ENCODE measurements around the gene CLP1.

CLP1 gene

GRCh38 chr11:57639321-57640067 lies 18.1 kb upstream of the CLP1 start:
- peak overlapping the region; percentile 62 for H3K18ac ChIP-seq (ENCODE audit: low read length)
- WGBS, 2 donors (ENCODE audit: extremely low coverage in 2 of 2, insufficient read length in 2 of 2, insufficient replicate concordance in 1 of 2): no CpG with 5 or more reads among the region's 15 CpGs
- peaks cover 2% of the 10 kb centered on the region for H3K79me1 ChIP-seq (ENCODE audit: low read depth, low read length)

GRCh38 chr11:57640068-57640800 lies 17.3 kb upstream of the CLP1 start:
- no peak for DNase-seq (ENCODE audit: low spot score)
- no CpG with 5 or more reads among the region's 9 CpGs for WGBS, 2 donors (ENCODE audit: extremely low coverage in 2 of 2, insufficient read length in 2 of 2, insufficient replicate concordance in 1 of 2)
- H3K4me1 ChIP-seq (ENCODE audit: control insufficient read depth in 2 of 2, insufficient read depth in 1 of 2, low read depth in 1 of 2, low read length in 2 of 2): peaks cover 25 to 40% of the 10 kb centered on the region in 2 donors

More at GRCh38 chr11:57639321-57640067, 18.1 kb upstream of the CLP1 start:
- no peak overlapping the region for H2BK12ac ChIP-seq (ENCODE audit: low read length)
- peaks cover 22 to 36% of the 10 kb centered on the region in 2 donors for H3K4me1 ChIP-seq (ENCODE audit: control insufficient read depth in 2 of 2, insufficient read depth in 1 of 2, low read depth in 1 of 2, low read length in 2 of 2)
- no peak overlapping the region for H3K23ac ChIP-seq (ENCODE audit: low read depth, low read length, poor library complexity)
- H4K8ac ChIP-seq (ENCODE audit: low read depth, low read length): no peak overlapping the region
- H3K36me3 ChIP-seq (replicated peaks in 1 of 2; ENCODE audit: control insufficient read depth in 2 of 2, insufficient read depth in 2 of 2, low read length in 2 of 2): peaks cover 16 to 45% of the 10 kb centered on the region in 2 donors
- H3K9ac ChIP-seq (ENCODE audit: low read depth, low read length, poor library complexity): peak overlapping the region; percentile 71
- no peak overlapping the region for H2AFZ ChIP-seq (ENCODE audit: low read length)
- no peak overlapping the region for H3K14ac ChIP-seq (ENCODE audit: low read length)
- no peak overlapping the region for H2BK15ac ChIP-seq (ENCODE audit: low read length)
- peak overlapping the region; percentile 85 for H3K4me2 ChIP-seq (ENCODE audit: insufficient read depth, low read length, poor library complexity, severe bottlenecking)
- no peak overlapping the region for H4K91ac ChIP-seq (ENCODE audit: low read depth, low read length, poor library complexity)
- peak overlapping the region; percentile 99 for H3K27ac ChIP-seq (replicated peaks; ENCODE audit: low read length)
- peak; percentile 98 for DNase-seq (ENCODE audit: low spot score)
- no peak overlapping the region for H2BK120ac ChIP-seq (ENCODE audit: low read depth, low read length)
- H3K4ac ChIP-seq (ENCODE audit: low read length): no peak overlapping the region
- no peaks in the 10 kb centered on the region for H3K27me3 ChIP-seq (ENCODE audit: control insufficient read depth in 3 of 3, insufficient read depth in 3 of 3, low read depth in 1 of 3, low read length in 3 of 3)
- peak overlapping the region; percentile 3 for H2AK5ac ChIP-seq (ENCODE audit: low read depth, low read length)
- peak overlapping the region; percentile 88 to 99 for H3K4me3 ChIP-seq (ENCODE audit: low read length in 2 of 2)
- peak overlapping the region; percentile 95 for H2BK5ac ChIP-seq (ENCODE audit: low read length)
- no peaks in the 10 kb centered on the region for H3K9me3 ChIP-seq (replicated peaks in 1 of 2; ENCODE audit: control insufficient read depth in 2 of 2, insufficient read depth in 1 of 2, low read depth in 1 of 2, low read length in 2 of 2)

GRCh38 chr11:57641011-57641807 lies 16.4 kb upstream of the CLP1 start:
- Histone ChIP-seq H3K27me3 (ENCODE audit: control insufficient read depth in 3 of 3, insufficient read depth in 3 of 3, low read depth in 1 of 3, low read length in 3 of 3) (no peaks in the 10 kb centered on the region), H3K23ac (ENCODE audit: low read depth, low read length, poor library complexity) (no peak overlapping the region), H3K9ac (ENCODE audit: low read depth, low read length, poor library complexity) (peak overlapping the region; percentile 81), H2AFZ (ENCODE audit: low read length) (no peak overlapping the region), H3K18ac (ENCODE audit: low read length) (peak overlapping the region; percentile 54), H3K4ac (ENCODE audit: low read length) (no peak overlapping the region), H2AK5ac (ENCODE audit: low read depth, low read length) (no peak overlapping the region), H4K8ac (ENCODE audit: low read depth, low read length) (no peak overlapping the region), H3K27ac (replicated peaks; ENCODE audit: low read length) (peak overlapping the region; percentile 99), H3K4me2 (ENCODE audit: insufficient read depth, low read length, poor library complexity, severe bottlenecking) (peak overlapping the region; percentile 85), H3K4me1 (ENCODE audit: control insufficient read depth in 2 of 2, insufficient read depth in 1 of 2, low read depth in 1 of 2, low read length in 2 of 2) (peaks cover 29 to 50% of the 10 kb centered on the region in 2 donors), H4K91ac (ENCODE audit: low read depth, low read length, poor library complexity) (no peak overlapping the region), H3K4me3 (ENCODE audit: low read length in 2 of 2) (peak overlapping the region; percentile 86 to 99), H2BK120ac (ENCODE audit: low read depth, low read length) (no peak overlapping the region), H3K9me3 (replicated peaks in 1 of 2; ENCODE audit: control insufficient read depth in 2 of 2, insufficient read depth in 1 of 2, low read depth in 1 of 2, low read length in 2 of 2) (no peaks in the 10 kb centered on the region), H3K14ac (ENCODE audit: low read length) (no peak overlapping the region), H2BK15ac (ENCODE audit: low read length) (no peak overlapping the region), H3K36me3 (replicated peaks in 1 of 2; ENCODE audit: control insufficient read depth in 2 of 2, insufficient read depth in 2 of 2, low read length in 2 of 2) (peaks cover 16 to 62% of the 10 kb centered on the region in 2 donors), H2BK12ac (ENCODE audit: low read length) (no peak overlapping the region), H2BK5ac (ENCODE audit: low read length) (no peak overlapping the region), H3K79me1 (ENCODE audit: low read depth, low read length) (peaks cover 2% of the 10 kb centered on the region)
- no peak for DNase-seq (ENCODE audit: low spot score)
- WGBS, 2 donors (ENCODE audit: extremely low coverage in 2 of 2, insufficient read length in 2 of 2, insufficient replicate concordance in 1 of 2): no CpG with 5 or more reads among the region's 7 CpGs

More at GRCh38 chr11:57640068-57640800, 17.3 kb upstream of the CLP1 start:
- H3K14ac ChIP-seq (ENCODE audit: low read length): no peak overlapping the region
- no peak overlapping the region for H2AFZ ChIP-seq (ENCODE audit: low read length)
- peak overlapping the region; percentile 95 for H2BK5ac ChIP-seq (ENCODE audit: low read length)
- H4K91ac ChIP-seq (ENCODE audit: low read depth, low read length, poor library complexity): no peak overlapping the region
- H3K36me3 ChIP-seq (replicated peaks in 1 of 2; ENCODE audit: control insufficient read depth in 2 of 2, insufficient read depth in 2 of 2, low read length in 2 of 2): peaks cover 16 to 52% of the 10 kb centered on the region in 2 donors
- peak overlapping the region; percentile 86 to 99 for H3K4me3 ChIP-seq (ENCODE audit: low read length in 2 of 2)
- H3K27ac ChIP-seq (replicated peaks; ENCODE audit: low read length): peak overlapping the region; percentile 99
- H3K27me3 ChIP-seq (ENCODE audit: control insufficient read depth in 3 of 3, insufficient read depth in 3 of 3, low read depth in 1 of 3, low read length in 3 of 3): no peaks in the 10 kb centered on the region
- H2BK15ac ChIP-seq (ENCODE audit: low read length): peak overlapping the region; percentile 12
- no peak overlapping the region for H2BK12ac ChIP-seq (ENCODE audit: low read length)
- H3K4ac ChIP-seq (ENCODE audit: low read length): no peak overlapping the region
- H2AK5ac ChIP-seq (ENCODE audit: low read depth, low read length): peak overlapping the region; percentile 12
- no peak overlapping the region for H4K8ac ChIP-seq (ENCODE audit: low read depth, low read length)
- H3K9ac ChIP-seq (ENCODE audit: low read depth, low read length, poor library complexity): peak overlapping the region; percentile 71
- H3K23ac ChIP-seq (ENCODE audit: low read depth, low read length, poor library complexity): no peak overlapping the region
- peak overlapping the region; percentile 85 for H3K4me2 ChIP-seq (ENCODE audit: insufficient read depth, low read length, poor library complexity, severe bottlenecking)
- no peak overlapping the region for H2BK120ac ChIP-seq (ENCODE audit: low read depth, low read length)
- H3K9me3 ChIP-seq (replicated peaks in 1 of 2; ENCODE audit: control insufficient read depth in 2 of 2, insufficient read depth in 1 of 2, low read depth in 1 of 2, low read length in 2 of 2): no peaks in the 10 kb centered on the region
- H3K18ac ChIP-seq (ENCODE audit: low read length): peak overlapping the region; percentile 62
- H3K79me1 ChIP-seq (ENCODE audit: low read depth, low read length): peaks cover 2% of the 10 kb centered on the region

All from neuronal stem cell (in vitro differentiated cells).